Stimulated activated CD8-positive, alpha-beta memory T cell treated with anti-CD3 and anti-CD28 coated beads, Interleukin-7, amount 100 ng/mL, for 1 hour (primary cell): Measurements from ENCODE around the gene JADE2.
"Not testable (repeated sequence)": the region's sequence is repeated elsewhere in the genome, so short reads cannot be mapped to it uniquely, and the experiment has no call there.

Source experiments
- DNase-seq, 2 donors: peaks; one replicate each; pipeline ENCODE4 v3.0.0-alpha.2; 2020; ENCODE audit warnings: low read depth in 2 of 2

JADE2 gene

DNA sequence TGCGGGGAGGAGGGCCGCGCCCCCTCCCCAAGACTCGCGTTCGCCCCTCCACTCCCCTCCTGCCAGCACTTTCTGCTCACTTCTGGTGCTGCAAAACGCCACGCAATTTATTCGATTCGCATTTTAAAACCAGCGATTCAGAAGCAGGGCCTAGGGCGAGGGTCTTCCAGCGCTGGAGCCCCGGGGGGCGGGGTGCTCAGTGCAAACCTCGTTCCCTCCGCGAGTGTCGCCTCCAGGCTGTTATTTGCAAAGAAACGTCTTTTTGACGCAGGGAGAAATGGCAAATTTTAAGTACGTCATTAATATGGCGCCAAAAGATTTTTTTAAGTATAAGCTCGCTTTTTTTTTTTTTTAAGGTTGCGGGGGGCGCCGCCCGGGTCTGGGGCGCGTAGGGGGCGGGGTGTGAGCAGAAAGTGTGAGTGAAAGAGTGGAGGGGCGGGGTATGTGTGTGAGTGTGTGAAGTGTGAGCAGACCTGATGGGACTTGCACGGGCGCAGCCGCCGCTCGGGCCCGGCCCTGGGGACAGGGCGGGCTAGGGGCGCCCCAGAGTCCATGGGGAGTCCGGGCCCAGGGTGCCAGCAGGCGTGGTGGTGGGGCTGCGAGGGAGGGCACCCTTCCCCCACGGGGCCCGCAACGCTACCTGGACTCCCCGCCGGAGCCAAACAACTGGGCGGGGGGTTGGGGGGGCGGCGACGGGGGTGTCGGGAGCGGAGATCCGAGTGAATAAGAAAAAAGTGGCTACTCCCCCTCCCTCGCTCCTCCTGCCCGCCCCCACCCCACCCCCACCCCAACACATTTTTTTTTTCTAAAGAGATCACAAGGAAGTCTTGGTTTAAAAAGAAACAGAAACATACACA is at the start of gene JADE2:
Gene JADE2 (plus strand): TSS at position 845 of the 857 bp plus-strand sequence. CDS start 10,188 bp downstream, outside the sequence.
- DNase-seq = peak; percentile 61 to 63

DNA sequence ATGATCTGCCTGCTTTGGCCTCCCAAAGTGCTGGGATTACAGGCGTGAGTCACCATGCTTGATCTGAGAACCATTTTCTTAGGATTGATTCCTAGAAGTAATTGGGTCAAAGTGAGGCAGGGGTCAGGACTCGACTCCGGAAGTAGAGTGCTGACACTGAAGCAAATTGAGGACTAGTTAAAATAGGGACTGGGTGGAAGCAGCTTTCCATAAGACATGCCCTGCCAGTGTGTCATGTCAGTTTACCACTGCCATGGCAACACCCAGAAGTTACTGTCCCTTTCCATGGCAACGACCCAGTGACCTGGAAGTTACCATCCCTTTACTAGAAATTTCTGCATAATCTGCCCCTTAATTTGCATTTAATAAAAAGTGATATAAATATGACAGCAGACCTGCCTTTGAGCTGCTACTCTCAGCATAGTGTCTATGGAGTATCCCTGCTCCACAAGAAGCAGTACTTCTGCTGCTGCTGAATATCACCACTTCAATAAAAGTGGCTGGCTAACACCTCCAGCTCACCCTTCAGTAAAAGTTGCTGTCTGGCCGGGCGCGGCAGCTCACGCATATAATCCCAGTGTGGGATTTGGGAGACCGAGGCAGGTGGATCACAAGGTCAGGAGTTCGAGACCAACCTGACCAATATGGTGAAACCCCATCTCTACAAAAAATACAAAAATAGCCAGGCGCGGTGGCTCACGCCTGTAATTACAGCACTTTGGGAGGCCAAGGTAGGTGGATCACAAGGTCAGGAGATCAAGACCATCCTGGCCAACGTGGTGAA is 47.8 kb upstream of the JADE2 start:
- DNase-seq = no peak

DNA sequence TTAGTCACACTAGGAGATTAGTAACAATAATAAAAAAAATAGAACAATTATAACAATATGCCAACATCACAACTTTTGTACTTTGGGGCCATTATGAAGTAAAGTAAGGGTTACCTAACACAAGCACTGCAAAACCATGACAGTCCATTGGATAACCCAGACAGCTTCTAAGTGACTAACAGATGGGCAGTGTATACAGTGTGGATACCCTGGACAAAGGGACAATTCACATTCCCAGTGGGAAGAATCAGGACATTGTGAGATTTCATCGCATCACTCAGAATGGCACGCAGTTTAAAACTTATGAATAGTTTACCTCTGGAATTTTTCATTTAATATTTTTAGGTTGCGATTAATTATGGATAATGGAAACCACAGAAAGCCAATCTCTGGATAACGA is 45.6 kb upstream of the JADE2 start:
- DNase-seq = no peak

DNA sequence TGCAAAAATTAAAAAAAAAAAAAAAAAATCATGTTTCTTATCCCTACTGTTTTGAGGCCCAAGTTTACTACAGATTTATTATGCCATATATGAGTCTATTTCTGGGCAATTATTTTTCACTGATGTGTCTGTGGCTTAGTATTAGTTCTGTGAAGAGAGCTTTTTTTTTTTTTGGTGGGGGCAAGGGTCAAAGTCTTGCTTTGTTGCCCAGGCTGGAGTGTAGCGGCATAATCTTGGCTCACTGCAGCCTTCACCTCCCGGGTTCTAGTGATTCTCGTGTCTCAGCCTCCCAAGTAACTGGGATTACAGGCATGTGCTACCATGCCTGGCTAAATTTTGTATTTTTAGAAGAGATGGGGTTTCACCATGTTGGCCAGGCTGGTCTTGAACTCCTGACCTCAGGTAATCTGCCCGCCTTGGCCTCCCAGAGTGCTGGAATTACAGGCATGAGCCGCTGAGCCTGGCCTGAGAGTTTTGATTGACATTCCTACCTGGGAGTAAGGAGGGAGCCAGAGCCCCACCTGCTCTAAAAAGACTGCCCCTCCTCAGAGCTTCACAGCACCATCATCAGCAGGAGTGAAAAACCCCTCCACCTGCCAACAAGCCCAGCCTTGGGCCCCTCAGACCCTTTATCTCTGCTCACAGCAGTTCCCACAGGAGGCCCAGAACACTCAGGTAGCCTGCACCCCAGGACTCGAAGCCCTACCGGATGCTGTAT is 36.1 kb upstream of the JADE2 start:
- DNase-seq = no peak

- no peak for DNase-seq
These were observed 35.1 kb upstream of the JADE2 start for GRCh38 chr5:134490255-134490924.

GRCh38 chr5:134490925-134491271 is 34.6 kb upstream of the JADE2 start:
- no peak for DNase-seq

GRCh38 chr5:134491841-134492442 is 33.5 kb upstream of the JADE2 start:
- DNase-seq = no peak

DNA sequence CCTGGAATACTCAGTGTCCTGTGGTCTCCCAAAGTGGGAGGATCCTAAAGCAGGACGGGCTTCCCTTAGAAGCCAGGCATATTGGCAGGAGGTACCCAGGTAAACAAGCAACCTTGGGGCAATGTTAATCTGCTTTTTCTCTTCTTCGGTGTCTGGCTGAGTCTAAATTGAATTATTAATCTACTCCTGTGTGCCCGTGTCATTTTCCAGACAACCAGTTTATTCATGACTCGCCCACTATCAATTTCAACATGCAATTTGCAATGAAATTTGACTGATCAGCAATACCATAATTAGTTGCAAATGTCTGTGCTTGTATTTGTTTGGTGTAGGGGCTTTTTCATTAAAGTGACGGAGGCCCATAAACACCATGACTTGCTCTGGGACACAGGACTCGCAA is 32.9 kb upstream of the JADE2 start:
- DNase-seq = no peak

DNA sequence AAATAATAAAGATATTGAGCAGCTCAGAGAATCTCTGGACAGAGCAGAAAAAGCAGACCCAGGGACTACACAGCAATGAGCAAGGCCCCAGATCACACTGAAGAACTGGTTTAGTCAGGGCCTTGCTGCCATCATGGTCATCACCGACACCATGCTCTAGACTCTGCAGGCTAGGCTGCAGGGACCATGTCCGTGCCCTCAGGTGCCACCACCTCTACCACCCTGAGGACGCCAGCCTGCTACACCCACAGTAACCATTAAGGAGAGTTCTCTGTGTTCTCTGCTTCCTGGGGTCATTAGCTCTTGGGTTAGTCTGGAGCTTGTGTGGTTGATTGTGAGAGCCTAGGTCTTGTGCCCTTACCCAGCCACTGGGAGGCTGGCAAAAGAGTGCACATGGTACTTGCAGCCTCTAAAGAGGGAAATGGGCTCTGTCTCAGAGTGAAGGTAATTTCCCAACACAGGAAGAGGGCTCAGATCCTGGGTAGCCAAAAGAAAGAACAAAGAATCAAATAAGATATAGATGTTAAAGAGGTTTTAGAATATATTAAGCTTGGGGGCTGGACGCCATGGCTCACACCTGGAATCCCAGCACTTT is 31.9 kb upstream of the JADE2 start:
- no peak for DNase-seq

DNA sequence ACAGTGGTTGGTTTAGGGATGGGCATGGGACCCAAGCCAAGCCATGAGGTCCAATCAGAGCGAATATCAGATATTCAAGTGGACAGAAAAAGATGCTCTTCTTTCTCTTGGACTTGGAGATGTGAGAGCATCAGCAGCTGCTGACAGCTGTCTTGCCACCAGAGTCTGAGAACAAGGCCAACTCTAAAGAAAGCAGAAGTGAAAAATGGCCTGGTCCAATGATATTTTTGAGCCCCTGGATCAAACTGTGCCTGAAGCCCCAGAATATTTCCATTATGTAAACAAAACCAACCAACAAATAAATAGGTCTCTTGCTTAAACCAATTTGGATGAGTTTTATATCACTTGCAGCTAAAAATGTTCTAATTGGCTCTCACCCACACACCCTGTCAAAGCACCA is 30.7 kb upstream of the JADE2 start:
- no peak for DNase-seq

DNA sequence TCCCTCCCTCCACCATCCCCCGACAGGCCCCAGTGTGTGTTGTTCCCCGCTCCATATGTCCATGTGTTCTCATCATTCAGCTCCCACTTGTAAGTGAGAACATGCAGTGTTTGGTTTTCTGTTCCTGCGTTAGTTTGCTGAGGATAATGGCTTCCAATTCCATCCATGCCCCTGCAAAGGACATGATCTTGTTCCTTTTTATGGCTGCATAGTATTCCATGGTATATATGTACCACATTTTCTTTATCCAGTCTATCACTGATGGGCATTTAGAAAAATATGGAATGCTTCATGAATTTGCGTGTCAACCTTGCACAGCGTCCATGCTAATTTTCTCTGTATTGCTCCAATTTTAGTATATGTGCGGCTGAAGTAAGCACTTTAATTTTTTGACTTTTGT is 25.6 kb upstream of the JADE2 start:
- not testable (repeated sequence) for DNase-seq

DNA sequence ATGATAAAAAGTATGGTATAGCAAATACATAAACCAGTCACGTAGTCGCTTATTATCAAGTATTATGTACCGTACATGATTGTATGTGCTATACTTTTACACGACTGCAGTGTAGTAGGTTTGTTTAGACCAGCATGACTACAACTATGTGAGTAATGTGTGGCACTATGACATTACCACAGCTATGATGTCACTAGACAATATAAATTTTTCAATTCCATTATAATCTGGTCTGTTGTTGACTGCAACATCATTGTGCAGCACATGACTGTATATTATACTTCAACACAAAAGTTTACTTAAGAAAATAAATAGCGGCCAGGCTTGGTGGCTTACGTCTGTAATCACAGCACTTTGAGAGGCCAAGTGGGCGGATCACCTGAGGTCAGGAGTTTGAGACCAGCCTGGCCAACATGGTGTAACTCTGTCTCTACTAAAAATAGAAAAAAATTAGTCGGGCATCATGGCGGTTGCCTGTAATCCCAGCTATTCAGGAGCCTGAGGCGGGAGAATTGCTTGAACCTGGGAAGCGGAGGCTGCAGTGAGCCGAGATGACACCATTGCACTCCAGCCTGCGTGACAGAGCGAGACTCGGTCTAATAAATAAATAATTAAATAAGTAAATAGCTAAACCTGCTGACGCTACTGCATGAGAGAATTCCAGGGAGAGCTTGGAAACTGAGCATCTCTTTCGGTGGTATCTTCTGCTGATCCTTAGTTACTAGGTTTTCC is 24.6 kb upstream of the JADE2 start:
- no peak for DNase-seq

- DNase-seq = no peak
These were observed 23.2 kb upstream of the JADE2 start for GRCh38 chr5:134502259-134502658.

- DNase-seq = peak; percentile 15 to 25
These were observed 22.2 kb upstream of the JADE2 start for GRCh38 chr5:134503088-134503936.

GRCh38 chr5:134503937-134504437 is 21.5 kb upstream of the JADE2 start:
- DNase-seq = no peak

- DNase-seq = no peak
These were observed 20.7 kb upstream of the JADE2 start for GRCh38 chr5:134504629-134505300.

GRCh38 chr5:134506054-134507039 is 19.1 kb upstream of the JADE2 start:
- DNase-seq = no peak
